ENCODE results near the gene MLXIPL.
A peak's percentile ranks its signal among the peaks of the same experiment; 100 is the strongest.
"Not testable (repeated sequence)": the region's sequence is repeated elsewhere in the genome, so short reads cannot be mapped to it uniquely, and the experiment has no call there.

The MLXIPL gene

GRCh38 chr7:73613954-73614735, 10.2 kb downstream of the MLXIPL start:
- Histone ChIP-seq H3K9me3 (ENCODE audit: low read depth, low read length) (no peaks in the 10 kb centered on the region), H3K36me3 (ENCODE audit: insufficient read depth, low read length) (no peaks in the 10 kb centered on the region), H3K27ac (0 out of 2 replicates have a peak overlapping the region, but pooled peaks have one; percentile 9), H3K9ac (ENCODE audit: insufficient read length) (no peak overlapping the region), H3K4me3 (no peak overlapping the region)
- TF ChIP-seq FOXP2 (optimal IDR thresholded peaks at IDR 0.05; ENCODE audit: control extremely low read depth, extremely low read length, insufficient read depth), result no peak
- TF ChIP-seq POLR2AphosphoS5 (IDR thresholded peaks at IDR 0.05; ENCODE audit: borderline replicate concordance, low read depth, low read length), result no peak
- no peak for TF ChIP-seq EZH2 (IDR thresholded peaks at IDR 0.05)
- no peak for DNase-seq (ENCODE audit: low read depth, low spot score)

- no peaks in the 10 kb centered on the region for H3K36me3 ChIP-seq (ENCODE audit: insufficient read depth, low read length)
- TF ChIP-seq EZH2 (IDR thresholded peaks at IDR 0.05) (no peak), POLR2AphosphoS5 (IDR thresholded peaks at IDR 0.05; ENCODE audit: borderline replicate concordance, low read depth, low read length) (no peak), FOXP2 (optimal IDR thresholded peaks at IDR 0.05; ENCODE audit: control extremely low read depth, extremely low read length, insufficient read depth) (no peak)
- H3K9ac ChIP-seq (ENCODE audit: insufficient read length), result no peak overlapping the region
- no peak overlapping the region for H3K27ac ChIP-seq
- no peaks in the 10 kb centered on the region for H3K9me3 ChIP-seq (ENCODE audit: low read depth, low read length)
- DNase-seq (ENCODE audit: low read depth, low spot score), result no peak
- no peak overlapping the region for H3K4me3 ChIP-seq
These were observed 11.6 kb downstream of the MLXIPL start for GRCh38 chr7:73612598-73613269.

GRCh38 chr7:73611017-73611555, 13.2 kb downstream of the MLXIPL start:
- no peak for TF ChIP-seq FOXP2 (optimal IDR thresholded peaks at IDR 0.05; ENCODE audit: control extremely low read depth, extremely low read length, insufficient read depth)
- TF ChIP-seq POLR2AphosphoS5 (IDR thresholded peaks at IDR 0.05; ENCODE audit: borderline replicate concordance, low read depth, low read length), result no peak
- no peak for TF ChIP-seq EZH2 (IDR thresholded peaks at IDR 0.05)
- no peak overlapping the region for H3K4me3 ChIP-seq
- DNase-seq (ENCODE audit: low read depth, low spot score), result no peak
- no peaks in the 10 kb centered on the region for H3K9me3 ChIP-seq (ENCODE audit: low read depth, low read length)
- no peak overlapping the region for H3K9ac ChIP-seq (ENCODE audit: insufficient read length)
- H3K27ac ChIP-seq, result no peak overlapping the region
- H3K36me3 ChIP-seq (ENCODE audit: insufficient read depth, low read length), result no peaks in the 10 kb centered on the region

- Histone ChIP-seq H3K9ac (ENCODE audit: insufficient read length) (no peak overlapping the region), H3K27ac (no peak overlapping the region), H3K36me3 (ENCODE audit: insufficient read depth, low read length) (no peaks in the 10 kb centered on the region), H3K4me3 (no peak overlapping the region), H3K9me3 (ENCODE audit: low read depth, low read length) (no peaks in the 10 kb centered on the region)
- TF ChIP-seq EZH2 (IDR thresholded peaks at IDR 0.05) (no peak), POLR2AphosphoS5 (IDR thresholded peaks at IDR 0.05; ENCODE audit: borderline replicate concordance, low read depth, low read length) (no peak), FOXP2 (optimal IDR thresholded peaks at IDR 0.05; ENCODE audit: control extremely low read depth, extremely low read length, insufficient read depth) (no peak)
- DNase-seq (ENCODE audit: low read depth, low spot score), result no peak
These were observed 14.2 kb downstream of the MLXIPL start for GRCh38 chr7:73610105-73610504.

GRCh38 chr7:73607692-73607983, 16.7 kb downstream of the MLXIPL start:
- not testable (repeated sequence) for H3K36me3 ChIP-seq (ENCODE audit: insufficient read depth, low read length); H3K4me3 ChIP-seq; DNase-seq (ENCODE audit: low read depth, low spot score); H3K27ac ChIP-seq; H3K9me3 ChIP-seq (ENCODE audit: low read depth, low read length); H3K9ac ChIP-seq (ENCODE audit: insufficient read length)

GRCh38 chr7:73606801-73607691, 17.3 kb downstream of the MLXIPL start:
- Histone ChIP-seq H3K4me3 (no peak overlapping the region), H3K9ac (ENCODE audit: insufficient read length) (no peak overlapping the region), H3K36me3 (ENCODE audit: insufficient read depth, low read length) (no peaks in the 10 kb centered on the region), H3K9me3 (ENCODE audit: low read depth, low read length) (no peaks in the 10 kb centered on the region), H3K27ac (no peak overlapping the region)
- DNase-seq (ENCODE audit: low read depth, low spot score), result no peak
- TF ChIP-seq POLR2AphosphoS5 (IDR thresholded peaks at IDR 0.05; ENCODE audit: borderline replicate concordance, low read depth, low read length) (no peak), FOXP2 (optimal IDR thresholded peaks at IDR 0.05; ENCODE audit: control extremely low read depth, extremely low read length, insufficient read depth) (no peak), EZH2 (IDR thresholded peaks at IDR 0.05) (no peak)

GRCh38 chr7:73605601-73606220, 18.6 kb downstream of the MLXIPL start:
- H3K27ac ChIP-seq, result no peak overlapping the region
- TF ChIP-seq EZH2 (IDR thresholded peaks at IDR 0.05) (no peak), FOXP2 (optimal IDR thresholded peaks at IDR 0.05; ENCODE audit: control extremely low read depth, extremely low read length, insufficient read depth) (no peak)
- H3K9ac ChIP-seq (ENCODE audit: insufficient read length), result no peak overlapping the region
- DNase-seq (ENCODE audit: low read depth, low spot score), result no peak
- no peak overlapping the region for H3K4me3 ChIP-seq
- no peaks in the 10 kb centered on the region for H3K9me3 ChIP-seq (ENCODE audit: low read depth, low read length)
- H3K36me3 ChIP-seq (ENCODE audit: insufficient read depth, low read length), result no peaks in the 10 kb centered on the region
